ENCODE measurements around the gene CCNI.

The CCNI gene

DNA sequence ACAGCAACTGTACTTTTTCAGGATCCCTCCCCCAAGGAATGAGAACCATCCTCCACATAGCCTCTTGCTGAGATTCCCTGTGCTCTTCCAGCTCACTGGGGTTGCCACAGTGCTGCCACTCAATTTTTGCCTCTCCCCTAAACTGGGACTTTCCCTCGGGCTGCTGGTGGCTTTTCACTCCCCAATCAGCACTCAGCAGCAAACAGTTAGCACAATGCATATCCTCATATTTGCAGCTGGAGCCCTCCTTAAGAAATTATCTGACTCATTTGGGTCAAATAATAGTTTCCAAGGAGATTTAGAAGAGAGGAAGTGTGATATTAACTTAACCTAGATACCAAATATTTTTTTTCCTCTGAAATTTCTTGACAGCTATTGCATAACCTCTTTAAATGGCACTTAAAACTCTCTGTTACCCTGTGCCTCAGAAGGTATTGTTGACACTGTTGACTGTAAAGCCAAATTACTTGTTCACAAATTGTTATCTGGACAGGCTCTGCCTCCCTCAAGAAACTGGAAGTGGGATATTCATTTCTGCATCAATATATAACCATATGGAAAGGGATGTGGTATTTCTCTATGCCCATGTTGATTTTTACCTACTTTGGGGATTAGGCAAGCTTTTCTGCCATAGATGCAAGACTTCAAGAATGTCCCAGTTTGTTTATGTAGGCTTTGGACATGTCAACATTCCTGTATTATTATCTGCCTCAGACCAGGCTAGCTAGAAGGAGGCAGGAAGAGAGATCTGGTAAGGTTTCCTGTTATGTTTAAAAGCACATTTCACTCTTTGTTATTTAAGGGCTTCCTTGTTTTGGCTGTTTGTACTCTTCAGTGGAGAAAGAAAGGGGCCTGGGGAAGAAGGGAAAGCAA, 68.2 kb downstream of the CCNI start:
- in situ Hi-C loops (cut with MboI; ENCODE audit: low sequenced_read_pairs) = no loop called here

- in situ Hi-C loops (cut with MboI; ENCODE audit: low sequenced_read_pairs) = no loop called here
Measured at GRCh38 chr4:77006753-77007353, 68.9 kb downstream of the CCNI start.

DNA sequence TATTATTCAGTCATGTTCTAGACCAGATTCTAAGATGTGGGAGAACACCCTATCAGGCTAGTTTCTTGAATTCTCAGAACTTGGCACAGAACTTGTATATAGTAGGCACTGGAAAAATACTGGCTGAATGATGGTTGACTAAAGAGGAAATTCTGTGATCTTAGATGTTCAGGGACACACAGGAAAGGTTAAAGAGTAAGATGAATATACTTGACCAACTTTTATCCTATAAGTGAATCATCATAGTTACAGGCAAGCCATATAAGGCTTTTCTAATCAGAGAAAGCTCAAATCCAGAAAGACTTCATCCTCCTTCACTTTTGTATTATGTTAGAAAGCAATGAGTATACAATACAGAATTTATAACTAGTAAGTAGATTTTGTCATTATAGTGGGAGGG, 72.4 kb downstream of the CCNI start:
- in situ Hi-C loops (cut with MboI; ENCODE audit: low sequenced_read_pairs) = no loop called here

- in situ Hi-C loops (cut with MboI; ENCODE audit: low sequenced_read_pairs) = no loop called here
Measured at GRCh38 chr4:77002321-77003107, 73.3 kb downstream of the CCNI start.

DNA sequence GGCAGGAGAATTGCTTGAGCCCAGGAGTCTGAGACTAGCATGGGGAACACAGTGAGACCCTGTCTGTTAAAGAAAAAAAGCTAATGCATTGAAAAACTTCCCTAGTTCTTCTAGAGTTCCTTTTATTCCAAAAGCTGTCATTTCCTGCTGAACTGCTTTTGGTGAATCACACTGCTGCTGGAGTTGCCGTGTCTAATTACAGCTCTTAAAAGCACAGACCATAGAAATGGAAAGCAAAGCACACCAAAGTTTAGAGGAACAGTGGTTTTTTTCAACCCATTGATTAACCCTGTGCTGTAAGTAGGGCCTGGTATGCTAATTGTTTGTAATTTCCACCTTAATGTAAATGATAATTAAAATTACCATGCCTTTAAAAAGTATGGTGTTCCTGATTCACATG, 73.9 kb downstream of the CCNI start:
- in situ Hi-C loops (cut with MboI; ENCODE audit: low sequenced_read_pairs) = no loop called here

GRCh38 chr4:76998251-76998901, 77.4 kb downstream of the CCNI start:
- in situ Hi-C loops (cut with MboI; ENCODE audit: low sequenced_read_pairs) = no loop called here

- in situ Hi-C loops (cut with MboI; ENCODE audit: low sequenced_read_pairs) = no loop called here
Measured at GRCh38 chr4:76997532-76997931, 78.3 kb downstream of the CCNI start.
